Measurements from ENCODE around the gene DNER. TPM values are rescaled to one million over a fixed set of nuclear protein-coding genes. Genes with fewer than 3 reads are reported as not detected.

Gene DNER
- total RNA-seq, 1 donor from 2014 or later: 1.6 TPM

DNA sequence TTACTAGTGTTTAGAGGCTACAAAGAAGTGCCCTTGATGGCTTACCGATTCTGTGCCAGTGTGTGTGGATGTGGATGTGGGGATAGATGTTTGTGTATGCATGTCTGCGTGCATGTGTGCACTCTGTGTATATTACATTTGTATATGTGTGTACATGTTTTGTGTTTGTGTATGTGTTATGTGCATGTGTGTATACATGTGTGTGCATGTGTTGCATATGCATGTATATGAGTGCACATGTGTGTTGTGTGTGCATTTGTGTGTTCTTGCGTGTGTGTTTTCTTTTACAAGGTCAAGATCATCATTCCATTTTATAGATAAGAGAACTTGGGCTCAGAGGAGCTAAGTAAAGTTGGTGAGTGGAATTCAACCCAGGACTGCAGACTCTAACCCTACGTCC is 226.1 kb downstream of the DNER start:
- Histone ChIP-seq H3K36me3 (ENCODE audit: control insufficient read depth in 3 of 3, insufficient read depth in 3 of 3, low read length in 3 of 3) (no peaks in the 10 kb centered on the region), H3K4me3 (ENCODE audit: low read length in 3 of 3) (no peak overlapping the region), H3K27ac (ENCODE audit: low read depth, low read length) (no peak overlapping the region)

DNA sequence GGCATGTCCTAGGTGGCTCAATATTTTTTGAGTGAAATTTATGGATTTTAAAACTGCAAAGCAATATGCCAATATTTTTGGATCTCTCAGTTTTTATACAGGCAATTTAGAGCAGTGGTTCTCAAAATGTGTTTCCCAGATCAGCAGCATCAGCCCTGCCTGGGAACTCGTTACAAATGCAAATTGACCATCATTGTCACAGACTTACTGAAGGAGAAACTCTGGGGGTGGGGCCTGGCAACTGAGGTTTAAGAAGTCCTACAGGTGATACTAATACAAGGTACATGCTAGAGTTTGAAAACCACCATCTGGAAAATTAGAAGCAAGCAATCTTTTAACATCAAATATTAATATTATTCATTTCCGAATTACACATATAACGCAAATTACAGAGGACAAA is 227.7 kb downstream of the DNER start:
- H3K9ac ChIP-seq (ENCODE audit: low read depth in 1 of 3, low read length in 3 of 3): no peak overlapping the region
- H3K27me3 ChIP-seq (ENCODE audit: control insufficient read depth in 3 of 3, insufficient read depth in 3 of 3, low read length in 3 of 3): no peaks in the 10 kb centered on the region
- no peaks in the 10 kb centered on the region for H3K4me1 ChIP-seq (ENCODE audit: control insufficient read depth in 3 of 3, insufficient read depth in 3 of 3, low read length in 3 of 3)
- no peak overlapping the region for H3K27ac ChIP-seq (ENCODE audit: low read depth, low read length)
- H3K36me3 ChIP-seq (ENCODE audit: control insufficient read depth in 3 of 3, insufficient read depth in 3 of 3, low read length in 3 of 3): no peaks in the 10 kb centered on the region
- H3K4me3 ChIP-seq (ENCODE audit: low read length in 3 of 3): no peak overlapping the region
- peaks cover 0 to 2% (median 0%) of the 10 kb centered on the region in 3 donors for H3K9me3 ChIP-seq (ENCODE audit: control insufficient read depth in 3 of 3, low read length in 3 of 3)

More for the DNA sequence above, 226.1 kb downstream of the DNER start:
- Histone ChIP-seq H3K9ac (ENCODE audit: low read depth in 1 of 3, low read length in 3 of 3) (no peak overlapping the region), H3K9me3 (ENCODE audit: control insufficient read depth in 3 of 3, low read length in 3 of 3) (peaks cover 0 to 2% (median 0%) of the 10 kb centered on the region in 3 donors), H3K4me1 (ENCODE audit: control insufficient read depth in 3 of 3, insufficient read depth in 3 of 3, low read length in 3 of 3) (no peaks in the 10 kb centered on the region), H3K27me3 (ENCODE audit: control insufficient read depth in 3 of 3, insufficient read depth in 3 of 3, low read length in 3 of 3) (no peaks in the 10 kb centered on the region)

DNA sequence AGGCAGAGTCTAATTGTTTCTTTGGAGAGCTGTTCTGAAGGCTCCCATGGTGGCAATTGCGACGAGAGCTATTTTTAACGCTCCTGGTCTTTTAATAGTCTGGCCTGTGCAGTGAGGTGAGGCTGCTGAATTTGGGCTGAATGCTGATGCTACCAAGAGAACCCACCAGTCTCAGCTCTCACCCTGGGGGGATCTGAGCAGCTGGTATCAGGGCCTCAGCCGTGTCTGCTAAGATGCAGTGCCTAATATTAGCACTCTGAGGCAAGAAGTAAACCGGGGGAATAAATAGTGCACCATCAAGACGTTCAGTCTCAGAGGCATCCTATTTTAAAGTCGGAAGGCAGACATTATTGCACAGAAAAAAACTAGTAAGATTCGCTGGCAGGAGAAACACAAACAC is 228.5 kb downstream of the DNER start:
- Histone ChIP-seq H3K27ac (ENCODE audit: low read depth, low read length) (no peak overlapping the region), H3K4me3 (ENCODE audit: low read length in 3 of 3) (no peak overlapping the region), H3K36me3 (ENCODE audit: control insufficient read depth in 3 of 3, insufficient read depth in 3 of 3, low read length in 3 of 3) (no peaks in the 10 kb centered on the region), H3K9ac (ENCODE audit: low read depth in 1 of 3, low read length in 3 of 3) (no peak overlapping the region), H3K9me3 (ENCODE audit: control insufficient read depth in 3 of 3, low read length in 3 of 3) (peaks cover 0 to 2% (median 0%) of the 10 kb centered on the region in 3 donors), H3K27me3 (ENCODE audit: control insufficient read depth in 3 of 3, insufficient read depth in 3 of 3, low read length in 3 of 3) (no peaks in the 10 kb centered on the region), H3K4me1 (ENCODE audit: control insufficient read depth in 3 of 3, insufficient read depth in 3 of 3, low read length in 3 of 3) (no peaks in the 10 kb centered on the region)

DNA sequence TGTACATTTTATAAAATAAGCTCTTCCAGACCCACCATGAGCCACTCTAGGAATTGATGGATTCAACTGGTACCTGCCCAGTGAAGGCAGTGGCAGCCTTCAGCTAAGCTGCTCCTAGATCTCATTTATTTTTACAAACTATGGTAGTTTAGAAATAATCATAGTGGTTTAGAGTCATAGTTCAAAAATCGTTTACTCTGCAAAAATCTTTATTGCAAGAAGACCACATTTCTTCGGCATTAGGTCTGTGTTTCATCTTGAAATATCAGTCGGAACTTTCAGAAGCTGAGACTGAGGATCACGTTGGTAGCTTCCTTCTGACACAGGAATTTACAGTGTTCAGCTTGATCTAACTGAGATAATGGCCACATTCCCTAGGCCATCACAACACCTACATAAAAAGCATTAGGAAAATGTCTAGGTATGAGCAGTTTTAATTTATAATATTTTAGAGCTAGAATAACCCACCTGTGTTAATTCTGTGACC is 237.0 kb downstream of the DNER start:
- no peak overlapping the region for H3K9ac ChIP-seq (ENCODE audit: low read depth in 1 of 3, low read length in 3 of 3)
- H3K36me3 ChIP-seq (ENCODE audit: control insufficient read depth in 3 of 3, insufficient read depth in 3 of 3, low read length in 3 of 3): no peaks in the 10 kb centered on the region
- H3K9me3 ChIP-seq (ENCODE audit: control insufficient read depth in 3 of 3, low read length in 3 of 3): no peaks in the 10 kb centered on the region
- H3K27me3 ChIP-seq (ENCODE audit: control insufficient read depth in 3 of 3, insufficient read depth in 3 of 3, low read length in 3 of 3): no peaks in the 10 kb centered on the region
- H3K4me3 ChIP-seq (ENCODE audit: low read length in 3 of 3): no peak overlapping the region
- no peaks in the 10 kb centered on the region for H3K4me1 ChIP-seq (ENCODE audit: control insufficient read depth in 3 of 3, insufficient read depth in 3 of 3, low read length in 3 of 3)
- H3K27ac ChIP-seq (ENCODE audit: low read depth, low read length): no peak overlapping the region

DNA sequence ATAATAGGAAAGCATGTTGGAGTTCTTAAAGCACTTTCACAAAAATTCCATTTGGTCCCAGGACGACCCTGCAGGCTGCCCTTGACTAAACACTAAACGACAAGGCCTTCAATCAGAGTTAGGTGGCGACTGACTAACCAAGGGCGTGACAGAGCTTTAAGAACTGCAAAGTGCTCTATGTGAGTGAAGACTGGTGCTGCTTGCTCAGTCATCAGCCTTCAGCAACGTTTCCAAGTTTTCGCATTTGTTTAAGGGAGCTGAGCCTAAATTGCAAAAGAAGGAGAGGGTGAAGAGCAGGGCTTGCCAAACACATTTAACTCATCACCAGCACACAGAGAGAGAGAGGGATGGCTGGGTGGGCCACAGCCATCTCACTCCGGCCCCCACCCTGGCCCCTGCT is 238.6 kb downstream of the DNER start:
- no peaks in the 10 kb centered on the region for H3K9me3 ChIP-seq (ENCODE audit: control insufficient read depth in 3 of 3, low read length in 3 of 3)
- no peak overlapping the region for H3K27ac ChIP-seq (ENCODE audit: low read depth, low read length)
- H3K27me3 ChIP-seq (ENCODE audit: control insufficient read depth in 3 of 3, insufficient read depth in 3 of 3, low read length in 3 of 3): no peaks in the 10 kb centered on the region
- no peaks in the 10 kb centered on the region for H3K4me1 ChIP-seq (ENCODE audit: control insufficient read depth in 3 of 3, insufficient read depth in 3 of 3, low read length in 3 of 3)
- H3K36me3 ChIP-seq (ENCODE audit: control insufficient read depth in 3 of 3, insufficient read depth in 3 of 3, low read length in 3 of 3): no peaks in the 10 kb centered on the region
- no peak overlapping the region for H3K9ac ChIP-seq (ENCODE audit: low read depth in 1 of 3, low read length in 3 of 3)
- no peak overlapping the region for H3K4me3 ChIP-seq (ENCODE audit: low read length in 3 of 3)

DNA sequence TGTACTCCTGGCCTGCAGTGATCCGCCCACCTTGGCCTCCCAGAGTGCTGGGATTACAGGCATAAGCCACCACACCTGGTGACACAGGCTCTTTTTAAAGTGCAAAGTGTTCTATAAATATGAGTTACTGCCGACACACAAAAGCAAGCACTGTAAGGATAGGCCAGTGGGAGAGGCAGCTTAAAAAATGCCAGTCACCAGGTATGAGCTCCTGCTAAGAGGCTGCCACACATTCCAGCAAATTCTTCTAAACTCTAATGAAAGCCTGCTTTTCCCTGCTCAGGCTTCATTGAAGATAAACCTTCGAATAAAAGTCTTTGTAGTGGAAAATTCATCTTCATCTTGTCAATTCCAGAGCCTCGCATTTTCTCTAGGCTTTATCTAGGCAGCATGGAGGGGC is 240.2 kb downstream of the DNER start:
- Histone ChIP-seq H3K9ac (ENCODE audit: low read depth in 1 of 3, low read length in 3 of 3) (no peak overlapping the region), H3K36me3 (ENCODE audit: control insufficient read depth in 3 of 3, insufficient read depth in 3 of 3, low read length in 3 of 3) (no peaks in the 10 kb centered on the region), H3K9me3 (ENCODE audit: control insufficient read depth in 3 of 3, low read length in 3 of 3) (no peaks in the 10 kb centered on the region), H3K27ac (ENCODE audit: low read depth, low read length) (no peak overlapping the region), H3K4me1 (ENCODE audit: control insufficient read depth in 3 of 3, insufficient read depth in 3 of 3, low read length in 3 of 3) (no peaks in the 10 kb centered on the region), H3K27me3 (ENCODE audit: control insufficient read depth in 3 of 3, insufficient read depth in 3 of 3, low read length in 3 of 3) (no peaks in the 10 kb centered on the region), H3K4me3 (ENCODE audit: low read length in 3 of 3) (no peak overlapping the region)

DNA sequence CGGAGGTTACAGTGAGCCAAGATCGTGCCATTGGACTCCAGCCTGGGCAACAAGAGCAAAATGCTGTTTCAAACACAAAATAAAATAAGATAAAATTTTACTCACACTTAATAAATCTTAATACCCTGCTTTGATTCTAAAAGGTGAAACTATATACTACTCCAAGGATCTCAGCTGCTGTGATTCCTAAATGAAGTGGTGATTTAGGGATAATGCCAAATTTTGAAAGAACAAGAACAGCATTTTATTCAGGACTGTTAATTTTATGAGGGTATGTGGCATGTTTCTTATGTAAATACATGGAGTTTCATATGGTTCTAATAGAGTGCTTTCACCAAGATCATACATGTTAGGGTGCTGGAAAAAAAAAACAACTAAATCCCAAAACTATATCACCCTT is 243.6 kb downstream of the DNER start:
- Histone ChIP-seq H3K4me3 (ENCODE audit: low read length in 3 of 3) (no peak overlapping the region), H3K9ac (ENCODE audit: low read depth in 1 of 3, low read length in 3 of 3) (no peak overlapping the region), H3K27me3 (ENCODE audit: control insufficient read depth in 3 of 3, insufficient read depth in 3 of 3, low read length in 3 of 3) (no peaks in the 10 kb centered on the region), H3K27ac (ENCODE audit: low read depth, low read length) (no peak overlapping the region), H3K9me3 (ENCODE audit: control insufficient read depth in 3 of 3, low read length in 3 of 3) (no peaks in the 10 kb centered on the region), H3K36me3 (ENCODE audit: control insufficient read depth in 3 of 3, insufficient read depth in 3 of 3, low read length in 3 of 3) (no peaks in the 10 kb centered on the region), H3K4me1 (ENCODE audit: control insufficient read depth in 3 of 3, insufficient read depth in 3 of 3, low read length in 3 of 3) (no peaks in the 10 kb centered on the region)

DNA sequence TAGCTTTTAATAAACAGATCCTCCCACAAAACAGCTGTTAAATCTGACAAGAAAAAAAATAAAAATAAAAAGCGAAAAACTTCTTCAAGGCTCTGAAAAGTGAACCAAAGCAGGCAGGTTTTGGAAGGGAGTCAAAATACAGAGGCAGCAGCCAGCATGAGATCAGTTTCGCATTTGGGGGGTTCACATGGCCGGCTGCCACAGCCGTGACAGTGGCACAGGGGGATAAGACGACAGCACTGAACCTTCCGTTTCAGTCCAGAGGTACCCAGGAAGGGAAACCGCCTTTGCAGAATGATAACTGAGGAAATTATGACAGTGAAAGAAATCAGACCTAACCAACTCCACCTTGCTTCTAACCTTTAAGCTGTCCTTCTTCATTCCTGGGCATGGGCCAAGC is 246.6 kb downstream of the DNER start:
- H3K27ac ChIP-seq (ENCODE audit: low read depth, low read length): no peak overlapping the region
- no peaks in the 10 kb centered on the region for H3K4me1 ChIP-seq (ENCODE audit: control insufficient read depth in 3 of 3, insufficient read depth in 3 of 3, low read length in 3 of 3)
- H3K9me3 ChIP-seq (ENCODE audit: control insufficient read depth in 3 of 3, low read length in 3 of 3): no peaks in the 10 kb centered on the region
- no peaks in the 10 kb centered on the region for H3K27me3 ChIP-seq (ENCODE audit: control insufficient read depth in 3 of 3, insufficient read depth in 3 of 3, low read length in 3 of 3)
- H3K36me3 ChIP-seq (ENCODE audit: control insufficient read depth in 3 of 3, insufficient read depth in 3 of 3, low read length in 3 of 3): no peaks in the 10 kb centered on the region
- H3K4me3 ChIP-seq (ENCODE audit: low read length in 3 of 3): no peak overlapping the region
- no peak overlapping the region for H3K9ac ChIP-seq (ENCODE audit: low read depth in 1 of 3, low read length in 3 of 3)

DNA sequence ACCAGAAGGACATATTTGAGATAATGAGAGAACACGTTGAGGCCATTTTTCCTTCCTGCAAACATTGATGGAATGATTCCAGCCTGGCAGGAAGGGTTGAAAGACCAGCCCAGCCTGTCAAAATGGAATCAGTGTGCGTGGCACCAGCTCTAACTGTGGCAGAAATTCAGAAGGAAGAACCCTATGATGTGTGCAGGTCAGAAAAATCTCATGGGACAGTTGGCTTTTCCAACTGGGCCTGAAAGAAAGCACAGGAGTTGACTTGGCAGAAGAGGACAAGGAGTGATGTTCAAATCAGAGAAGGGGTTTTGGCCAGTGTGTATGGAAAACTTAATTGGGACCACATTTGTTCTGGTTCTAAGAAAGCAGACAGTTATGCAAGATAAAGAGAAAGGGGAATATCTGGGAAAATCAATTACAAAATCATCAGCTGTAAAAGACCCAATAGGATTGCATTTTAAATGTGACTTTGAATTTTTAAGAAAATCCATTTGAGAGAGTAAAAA is 250.5 kb downstream of the DNER start:
- Histone ChIP-seq H3K27me3 (ENCODE audit: control insufficient read depth in 3 of 3, insufficient read depth in 3 of 3, low read length in 3 of 3) (no peaks in the 10 kb centered on the region), H3K27ac (ENCODE audit: low read depth, low read length) (no peak overlapping the region), H3K4me1 (ENCODE audit: control insufficient read depth in 3 of 3, insufficient read depth in 3 of 3, low read length in 3 of 3) (no peaks in the 10 kb centered on the region), H3K36me3 (ENCODE audit: control insufficient read depth in 3 of 3, insufficient read depth in 3 of 3, low read length in 3 of 3) (no peaks in the 10 kb centered on the region), H3K4me3 (ENCODE audit: low read length in 3 of 3) (no peak overlapping the region), H3K9ac (ENCODE audit: low read depth in 1 of 3, low read length in 3 of 3) (no peak overlapping the region), H3K9me3 (ENCODE audit: control insufficient read depth in 3 of 3, low read length in 3 of 3) (no peaks in the 10 kb centered on the region)

DNA sequence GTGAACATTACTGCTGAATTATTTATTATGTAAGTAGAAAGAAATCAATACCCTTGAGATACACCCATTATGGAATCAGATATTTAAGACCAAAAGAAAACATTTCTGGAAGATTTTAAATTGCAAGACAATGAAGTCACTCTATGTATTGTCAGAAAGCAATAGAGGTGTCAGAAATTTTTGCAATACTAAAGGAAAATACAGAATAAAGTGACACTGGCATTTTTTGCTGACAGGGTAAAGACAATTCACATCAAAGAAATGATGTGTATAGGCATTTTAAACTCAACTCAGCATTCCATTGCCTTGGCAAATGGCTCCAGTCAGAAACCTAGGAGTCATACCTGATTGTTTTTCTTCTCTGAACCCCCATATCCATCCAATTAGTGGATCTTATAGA is 252.2 kb downstream of the DNER start:
- Histone ChIP-seq H3K9me3 (ENCODE audit: control insufficient read depth in 3 of 3, low read length in 3 of 3) (no peaks in the 10 kb centered on the region), H3K36me3 (ENCODE audit: control insufficient read depth in 3 of 3, insufficient read depth in 3 of 3, low read length in 3 of 3) (no peaks in the 10 kb centered on the region)

DNA sequence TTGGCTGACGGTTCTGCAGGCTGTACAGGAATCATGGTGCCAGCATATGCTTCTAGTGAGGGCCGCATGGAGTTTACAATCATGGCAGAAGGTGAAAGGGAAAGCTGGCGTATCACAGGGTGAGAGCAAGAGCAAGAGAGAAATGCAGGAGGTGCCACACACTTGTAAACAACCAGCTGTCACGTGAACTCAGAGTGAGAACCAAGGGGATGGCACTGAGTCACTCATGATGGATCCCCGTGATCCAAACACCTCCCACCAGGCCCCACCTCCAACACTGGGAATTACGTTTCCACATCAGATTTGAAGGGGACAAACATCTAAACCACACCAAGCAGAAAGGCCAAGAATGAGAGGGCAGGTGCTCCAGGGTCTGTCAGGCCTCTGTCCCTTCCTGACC is 258.3 kb downstream of the DNER start:
- Histone ChIP-seq H3K9me3 (ENCODE audit: control insufficient read depth in 3 of 3, low read length in 3 of 3) (no peaks in the 10 kb centered on the region), H3K27ac (ENCODE audit: low read depth, low read length) (no peak overlapping the region), H3K27me3 (ENCODE audit: control insufficient read depth in 3 of 3, insufficient read depth in 3 of 3, low read length in 3 of 3) (no peaks in the 10 kb centered on the region), H3K9ac (ENCODE audit: low read depth in 1 of 3, low read length in 3 of 3) (no peak overlapping the region), H3K4me1 (ENCODE audit: control insufficient read depth in 3 of 3, insufficient read depth in 3 of 3, low read length in 3 of 3) (no peaks in the 10 kb centered on the region), H3K36me3 (ENCODE audit: control insufficient read depth in 3 of 3, insufficient read depth in 3 of 3, low read length in 3 of 3) (no peaks in the 10 kb centered on the region), H3K4me3 (ENCODE audit: low read length in 3 of 3) (no peak overlapping the region)

More for the DNA sequence above, 252.2 kb downstream of the DNER start:
- Histone ChIP-seq H3K27ac (ENCODE audit: low read depth, low read length) (no peak overlapping the region), H3K27me3 (ENCODE audit: control insufficient read depth in 3 of 3, insufficient read depth in 3 of 3, low read length in 3 of 3) (no peaks in the 10 kb centered on the region), H3K4me1 (ENCODE audit: control insufficient read depth in 3 of 3, insufficient read depth in 3 of 3, low read length in 3 of 3) (no peaks in the 10 kb centered on the region), H3K9ac (ENCODE audit: low read depth in 1 of 3, low read length in 3 of 3) (no peak overlapping the region), H3K4me3 (ENCODE audit: low read length in 3 of 3) (no peak overlapping the region)

Data from skeletal muscle tissue (tissue), 4 donors.